ENCODE results near the gene GOLGA6B.
"Not testable (repeated sequence)": the region's sequence is repeated elsewhere in the genome, so short reads cannot be mapped to it uniquely, and the experiment has no call there.

Gene GOLGA6B

DNA sequence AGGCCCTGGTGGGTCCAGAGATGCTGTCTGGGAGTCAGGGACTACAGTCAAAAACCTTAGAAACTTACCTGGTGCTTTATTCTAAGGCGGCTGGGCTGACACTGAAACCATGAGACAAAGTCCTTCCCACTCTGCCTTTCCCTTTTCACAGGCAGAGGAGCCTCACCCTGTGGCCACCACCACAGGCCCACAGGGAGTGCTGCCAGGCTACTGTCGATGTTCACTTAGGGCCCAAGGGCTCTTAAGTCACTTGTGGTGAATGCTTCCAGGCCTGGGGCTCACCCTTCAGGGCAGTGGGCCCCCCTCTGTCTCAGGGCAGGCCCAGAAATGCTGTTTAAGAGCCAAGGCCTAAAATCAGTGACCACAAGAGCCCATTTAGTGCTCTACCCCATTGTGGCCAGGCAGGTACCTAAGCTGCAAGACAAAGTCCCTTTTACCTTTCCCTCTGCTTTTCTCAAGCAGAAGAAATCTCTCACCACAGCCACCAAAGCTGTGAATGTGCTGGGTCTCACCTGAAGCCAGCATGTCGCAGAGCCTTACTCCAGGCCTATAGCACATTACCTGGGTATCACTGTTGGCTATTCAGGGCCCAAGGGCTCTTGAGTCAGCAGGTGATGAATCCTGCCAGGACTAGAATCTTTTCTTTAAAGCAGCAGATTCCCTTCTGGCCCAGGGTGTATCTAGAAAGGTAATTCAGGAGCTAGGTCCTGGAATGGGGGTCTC is 39.5 kb upstream of the GOLGA6B start:
- no peak overlapping the region for H3K4me2 ChIP-seq (ENCODE audit: low read length)
- no peak overlapping the region for H2AFZ ChIP-seq (ENCODE audit: low read depth, low read length)
- TF ChIP-seq EZH2phosphoT487 (IDR thresholded peaks at IDR 0.05; ENCODE audit: low read depth): no peak
- TF ChIP-seq, protein P1, sequence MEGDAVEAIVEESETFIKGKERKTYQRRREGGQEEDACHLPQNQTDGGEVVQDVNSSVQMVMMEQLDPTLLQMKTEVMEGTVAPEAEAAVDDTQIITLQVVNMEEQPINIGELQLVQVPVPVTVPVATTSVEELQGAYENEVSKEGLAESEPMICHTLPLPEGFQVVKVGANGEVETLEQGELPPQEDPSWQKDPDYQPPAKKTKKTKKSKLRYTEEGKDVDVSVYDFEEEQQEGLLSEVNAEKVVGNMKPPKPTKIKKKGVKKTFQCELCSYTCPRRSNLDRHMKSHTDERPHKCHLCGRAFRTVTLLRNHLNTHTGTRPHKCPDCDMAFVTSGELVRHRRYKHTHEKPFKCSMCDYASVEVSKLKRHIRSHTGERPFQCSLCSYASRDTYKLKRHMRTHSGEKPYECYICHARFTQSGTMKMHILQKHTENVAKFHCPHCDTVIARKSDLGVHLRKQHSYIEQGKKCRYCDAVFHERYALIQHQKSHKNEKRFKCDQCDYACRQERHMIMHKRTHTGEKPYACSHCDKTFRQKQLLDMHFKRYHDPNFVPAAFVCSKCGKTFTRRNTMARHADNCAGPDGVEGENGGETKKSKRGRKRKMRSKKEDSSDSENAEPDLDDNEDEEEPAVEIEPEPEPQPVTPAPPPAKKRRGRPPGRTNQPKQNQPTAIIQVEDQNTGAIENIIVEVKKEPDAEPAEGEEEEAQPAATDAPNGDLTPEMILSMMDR (IDR thresholded peaks at IDR 0.05; ENCODE audit: low read depth, low read length): no peak
- no peaks in the 10 kb centered on the region for H3K79me2 ChIP-seq (ENCODE audit: low read length)
- no peaks in the 10 kb centered on the region for H4K20me1 ChIP-seq (ENCODE audit: insufficient read depth, low read length)
- H3K27me3 ChIP-seq (ENCODE audit: low read depth, low read length): no peaks in the 10 kb centered on the region
- no peak overlapping the region for H3K4me3 ChIP-seq (ENCODE audit: low read length)
- no peak overlapping the region for H3K9ac ChIP-seq (ENCODE audit: low read length)
- H3K9me3 ChIP-seq (ENCODE audit: insufficient read depth, low read length): no peaks in the 10 kb centered on the region
- no peaks in the 10 kb centered on the region for H3K4me1 ChIP-seq (ENCODE audit: low read length)
- H3K36me3 ChIP-seq (replicated peaks; ENCODE audit: low read depth, low read length): no peaks in the 10 kb centered on the region
- no peak overlapping the region for H3K27ac ChIP-seq (ENCODE audit: low read length)

DNA sequence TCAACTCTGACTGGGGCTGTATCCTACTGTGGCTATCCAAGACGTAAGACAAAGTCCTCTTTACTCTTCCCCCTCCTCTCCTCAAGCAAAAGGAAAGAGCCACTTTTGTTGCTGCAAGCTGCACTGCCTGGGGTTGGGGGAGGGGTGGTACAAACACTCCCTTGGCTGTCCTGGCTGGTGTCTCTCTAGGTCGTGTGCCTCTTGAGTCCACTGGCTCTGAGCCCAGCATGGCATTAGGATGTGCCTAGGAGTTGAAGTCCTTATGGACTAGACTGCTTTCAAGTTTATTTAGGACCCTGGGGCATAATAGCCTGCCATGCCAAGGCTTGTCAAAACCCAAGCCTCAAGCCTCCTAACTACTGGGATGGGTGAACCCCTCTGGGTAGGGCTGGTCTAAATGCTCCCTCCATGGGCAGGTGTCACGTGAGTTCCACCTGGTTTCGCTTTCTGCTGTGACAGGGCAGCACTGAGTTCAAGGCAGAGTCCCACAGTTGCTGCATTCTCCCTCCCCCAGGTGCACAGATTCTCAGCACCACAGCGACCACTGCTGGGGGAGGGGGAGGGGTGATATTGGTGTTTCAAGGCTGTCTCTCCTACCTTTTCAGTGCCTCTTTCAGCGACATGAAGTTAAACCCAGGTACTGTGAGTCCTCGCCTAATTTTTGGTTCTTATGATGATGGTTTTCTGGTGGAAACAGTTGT is 38.8 kb upstream of the GOLGA6B start:
- H3K4me1 ChIP-seq (ENCODE audit: low read length); H4K20me1 ChIP-seq (ENCODE audit: insufficient read depth, low read length); H3K9ac ChIP-seq (ENCODE audit: low read length); H2AFZ ChIP-seq (ENCODE audit: low read depth, low read length); H3K79me2 ChIP-seq (ENCODE audit: low read length); H3K36me3 ChIP-seq (replicated peaks; ENCODE audit: low read depth, low read length); H3K4me2 ChIP-seq (ENCODE audit: low read length); H3K27me3 ChIP-seq (ENCODE audit: low read depth, low read length); H3K9me3 ChIP-seq (ENCODE audit: insufficient read depth, low read length); H3K27ac ChIP-seq (ENCODE audit: low read length); H3K4me3 ChIP-seq (ENCODE audit: low read length): not testable (repeated sequence)

DNA sequence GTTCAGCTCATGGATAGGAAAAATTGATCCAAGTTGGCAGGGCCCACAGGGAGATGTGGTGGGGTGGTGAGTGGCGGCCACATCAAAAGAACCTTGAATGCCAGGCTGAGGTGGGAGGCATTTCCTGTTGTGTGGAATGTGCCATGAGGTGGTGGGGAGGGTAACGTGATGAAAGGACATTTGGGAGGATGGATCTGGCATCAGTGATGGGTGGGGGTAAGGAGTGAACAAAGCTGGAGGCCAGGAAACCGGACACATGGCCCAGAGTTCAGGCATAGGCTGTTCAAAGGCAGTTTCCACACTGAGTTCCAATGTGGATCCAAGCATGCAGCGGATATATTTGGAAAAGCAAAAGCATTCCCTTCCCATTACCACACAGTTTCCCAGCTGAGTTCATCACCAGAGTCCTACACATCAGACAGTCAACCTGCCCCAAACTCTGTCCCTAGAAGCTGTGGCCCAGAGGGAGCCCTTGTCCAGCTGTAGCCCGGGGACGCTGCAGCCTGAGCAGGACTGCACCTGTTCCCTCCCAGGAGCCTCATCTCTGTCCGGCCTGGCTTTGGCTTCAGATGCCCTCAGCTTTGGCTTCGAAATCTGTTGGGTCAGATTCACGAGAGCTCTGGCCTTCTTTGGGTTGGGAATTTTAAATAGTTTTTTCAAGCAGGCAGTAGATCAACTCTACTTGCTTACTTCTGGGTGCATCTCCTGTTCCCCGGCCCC is 37.8 kb upstream of the GOLGA6B start:
- Histone ChIP-seq H2AFZ (ENCODE audit: low read depth, low read length) (no peak overlapping the region), H3K4me1 (ENCODE audit: low read length) (no peaks in the 10 kb centered on the region), H4K20me1 (ENCODE audit: insufficient read depth, low read length) (no peaks in the 10 kb centered on the region), H3K9me3 (ENCODE audit: insufficient read depth, low read length) (no peaks in the 10 kb centered on the region), H3K9ac (ENCODE audit: low read length) (no peak overlapping the region), H3K4me3 (ENCODE audit: low read length) (no peak overlapping the region), H3K36me3 (replicated peaks; ENCODE audit: low read depth, low read length) (no peaks in the 10 kb centered on the region), H3K4me2 (ENCODE audit: low read length) (no peak overlapping the region), H3K27ac (ENCODE audit: low read length) (no peak overlapping the region), H3K27me3 (ENCODE audit: low read depth, low read length) (no peaks in the 10 kb centered on the region), H3K79me2 (ENCODE audit: low read length) (no peaks in the 10 kb centered on the region)
- TF ChIP-seq, protein P1 (IDR thresholded peaks at IDR 0.05; ENCODE audit: low read depth, low read length): no peak
- no peak for TF ChIP-seq EZH2phosphoT487 (IDR thresholded peaks at IDR 0.05; ENCODE audit: low read depth)

DNA sequence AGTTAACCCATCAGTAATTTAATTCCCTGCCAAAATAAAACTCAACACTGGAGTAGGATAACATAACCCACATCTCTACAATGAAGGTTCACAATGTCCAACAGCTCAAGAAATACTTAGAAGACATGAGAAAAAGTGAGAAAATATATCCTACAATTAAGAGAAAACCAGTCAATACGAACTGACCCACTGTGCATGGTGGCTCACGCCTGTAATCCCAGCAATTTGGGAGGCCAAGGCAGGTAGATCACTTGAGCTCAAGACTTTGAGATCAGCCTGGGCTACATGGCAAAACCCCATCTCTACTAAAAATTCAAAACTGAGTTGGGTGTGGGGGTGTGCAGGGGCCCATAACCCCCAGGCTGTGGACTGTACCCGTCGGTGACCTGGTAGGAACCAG is 30.6 kb upstream of the GOLGA6B start:
- H3K36me3 ChIP-seq (replicated peaks; ENCODE audit: low read depth, low read length); H2AFZ ChIP-seq (ENCODE audit: low read depth, low read length); H3K4me2 ChIP-seq (ENCODE audit: low read length); H3K4me1 ChIP-seq (ENCODE audit: low read length); H3K27ac ChIP-seq (ENCODE audit: low read length); H3K79me2 ChIP-seq (ENCODE audit: low read length); H3K9ac ChIP-seq (ENCODE audit: low read length); H3K9me3 ChIP-seq (ENCODE audit: insufficient read depth, low read length); H4K20me1 ChIP-seq (ENCODE audit: insufficient read depth, low read length); H3K27me3 ChIP-seq (ENCODE audit: low read depth, low read length); H3K4me3 ChIP-seq (ENCODE audit: low read length): not testable (repeated sequence)

DNA sequence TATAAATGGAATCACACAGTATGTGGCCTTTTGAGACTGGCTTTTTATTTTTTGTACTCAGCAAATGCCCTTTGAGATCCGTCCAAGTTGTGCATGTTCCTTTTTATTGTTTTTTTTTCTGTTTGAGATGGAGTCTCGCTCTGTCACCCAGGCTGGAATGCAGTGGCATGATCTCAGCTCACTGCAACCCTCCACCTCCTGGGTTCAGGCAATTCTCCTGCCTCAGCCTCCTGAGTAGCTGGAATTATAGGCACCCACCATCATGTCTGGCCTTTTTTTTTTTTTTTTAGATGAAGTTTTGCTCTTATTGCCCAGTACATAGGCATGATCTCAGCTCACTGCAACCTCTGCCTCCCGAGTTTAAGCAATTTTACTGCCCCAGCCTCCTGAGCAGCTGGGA is 28.3 kb upstream of the GOLGA6B start:
- not testable (repeated sequence) for H3K27me3 ChIP-seq (ENCODE audit: low read depth, low read length); H3K79me2 ChIP-seq (ENCODE audit: low read length); H4K20me1 ChIP-seq (ENCODE audit: insufficient read depth, low read length); H2AFZ ChIP-seq (ENCODE audit: low read depth, low read length); H3K4me1 ChIP-seq (ENCODE audit: low read length); H3K9me3 ChIP-seq (ENCODE audit: insufficient read depth, low read length); H3K9ac ChIP-seq (ENCODE audit: low read length); H3K4me3 ChIP-seq (ENCODE audit: low read length); H3K4me2 ChIP-seq (ENCODE audit: low read length); H3K36me3 ChIP-seq (replicated peaks; ENCODE audit: low read depth, low read length); H3K27ac ChIP-seq (ENCODE audit: low read length)

Data from OCI-LY3 (cell line).